ENCODE measurements around the gene ACTR3C. TPM values are rescaled to one million over a fixed set of nuclear protein-coding genes. Genes with fewer than 3 reads are reported as not detected.

Gene ACTR3C
- total and polyA plus RNA-seq, 10 of the 15 experiments (the other 5 are each of a cell fraction or from before 2014, with no cell fraction given), result 2.0 to 10.2 (median 6.3) TPM

DNA sequence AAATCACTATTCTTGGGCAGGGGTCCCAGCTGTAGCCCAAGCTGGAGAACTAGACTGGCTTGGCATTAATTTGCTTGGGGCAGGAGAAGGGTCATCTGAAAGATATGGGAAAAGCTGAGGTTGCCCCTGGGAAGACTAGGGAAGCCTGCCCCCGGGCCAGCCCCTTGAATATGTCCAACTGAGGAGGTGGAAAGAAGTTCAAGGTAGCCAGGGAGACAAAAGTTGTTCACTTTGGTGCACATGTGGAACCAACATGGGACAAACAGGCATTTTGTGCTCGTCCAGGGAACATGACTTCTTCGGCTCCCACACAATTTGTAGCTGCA lies 1.6 kb downstream of the ACTR3C start:
- H3K79me2 ChIP-seq (ENCODE audit: control insufficient read depth, insufficient read depth, low read length), result peaks cover 36% of the 10 kb centered on the region
- 0 out of 2 replicates have a peak, but pooled peaks have one; percentile 18 for TF ChIP-seq POLR2AphosphoS2 (IDR thresholded peaks at IDR 0.05; ENCODE audit: low read depth, low read length)
- no peak for TF ChIP-seq CEBPB (IDR thresholded peaks at IDR 0.05; ENCODE audit: borderline replicate concordance in 1 of 2, low read depth in 2 of 2, low read length in 2 of 2)
- ChIA-PET SMC1A (ENCODE audit: uncharacterized antibody, unreplicated experiment) (interaction anchor here (1.3 to 1.7 kb wide), 3 partner anchors 8 to 112 kb away, joined by 3 to 6 read pairs (median 6); no protein-coding TSS in a partner anchor), RAD21 (ENCODE audit: unreplicated experiment) (no interaction called here), POLR2A (interaction anchor here (1.4 to 2.6 kb wide), 4 partner anchors 45 to 112 kb away, joined by 8 to 9 read pairs (median 8); no protein-coding TSS in a partner anchor), CTCF (interaction anchor here (0.8 to 2.2 kb wide), 3 partner anchors 35 to 85 kb away, joined by 3 to 16 read pairs (median 9); a partner anchor contains a TSS)
- peak overlapping the region; percentile 99 for H3K9ac ChIP-seq (ENCODE audit: control insufficient read depth, insufficient read depth, low read length)
- FAIRE-seq, result no peak
- peak overlapping the region; percentile 78 for H3K4me3 ChIP-seq
- H3K27ac ChIP-seq (ENCODE audit: control insufficient read depth, insufficient read depth), result peak overlapping the region; percentile 99
- in situ Hi-C loops (cut with MboI), result no loop called here
- WGBS (ENCODE audit: insufficient coverage, insufficient replicate concordance, low lambda C conversion rate, missing lambda C conversion rate), result 94% methylated on average over 3 of the region's 3 CpGs
- no peaks in the 10 kb centered on the region for H4K20me1 ChIP-seq (ENCODE audit: control insufficient read depth, insufficient read depth)
- no TSS peak for BruUV-seq (replicated peaks)
- H3K4me2 ChIP-seq (ENCODE audit: control insufficient read depth, insufficient read depth), result peak overlapping the region; percentile 100
- H2AFZ ChIP-seq (ENCODE audit: control insufficient read depth, low read depth, low read length), result no peak overlapping the region
- H3K27me3 ChIP-seq (replicated peaks in 1 of 2; ENCODE audit: control insufficient read depth in 2 of 2, insufficient read depth in 2 of 2, low read length in 1 of 2), result no peaks in the 10 kb centered on the region
- H3K36me3 ChIP-seq (ENCODE audit: control insufficient read depth in 2 of 2, insufficient read depth in 2 of 2, low read length in 1 of 2), result peaks cover 0 to 7% of the 10 kb centered on the region in 2 experiments; a peak in 2 of 4 replicates
- no peak for DNase-seq (ENCODE audit: low read depth, low spot score)
- intact Hi-C loops (cut with micrococcal nuclease; ENCODE audit: unreplicated experiment), result loop anchor here (2.0 to 5.0 kb wide), 2 partner anchors 36 to 47 kb away; partner anchors contain the start of gene REPIN1
- ATAC-seq, result no peak
- no peaks in the 10 kb centered on the region for H3K9me3 ChIP-seq (replicated peaks; ENCODE audit: control insufficient read depth, insufficient read depth, low read length)
- peaks cover 13% of the 10 kb centered on the region; the same call in 1 of the 2 replicates for H3K4me1 ChIP-seq (ENCODE audit: control insufficient read depth, insufficient read depth, low read length)

DNA sequence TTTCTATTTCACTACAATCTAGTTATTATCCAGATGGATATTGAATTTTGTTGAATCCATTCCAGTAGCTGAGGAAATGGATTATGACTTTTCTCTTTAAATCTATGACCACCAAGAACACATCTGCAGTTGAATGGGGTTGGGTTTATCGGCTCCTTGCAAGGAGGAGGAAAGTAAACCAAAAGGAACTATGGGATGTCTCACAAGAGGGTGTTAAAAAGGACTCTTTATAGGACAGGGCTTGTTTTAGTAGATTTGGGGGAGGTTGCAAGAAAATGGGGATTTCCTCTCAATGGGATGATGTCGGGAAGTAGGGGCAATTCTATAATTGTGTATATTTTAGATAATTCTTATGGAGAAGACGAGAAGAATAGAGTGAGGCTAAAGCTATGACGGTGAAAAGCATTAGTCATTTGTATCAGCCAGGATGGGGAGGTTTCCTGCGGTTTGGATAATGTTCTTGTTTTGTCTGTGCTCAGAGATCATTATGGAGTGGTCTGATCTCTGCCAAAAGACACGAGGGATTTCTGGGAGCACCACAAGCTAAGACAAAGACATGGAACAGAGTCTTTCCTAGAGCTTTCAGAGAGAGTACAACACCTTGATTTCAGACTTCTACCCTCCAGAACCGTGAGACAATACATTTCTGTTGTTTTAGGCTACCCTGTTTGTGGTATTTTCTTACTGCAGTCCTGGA lies 5.4 kb downstream of the ACTR3C start:
- intact Hi-C loops (cut with micrococcal nuclease; ENCODE audit: unreplicated experiment), result no loop called here
- BruUV-seq (replicated peaks), result no TSS peak
- TF ChIP-seq, protein P1, sequence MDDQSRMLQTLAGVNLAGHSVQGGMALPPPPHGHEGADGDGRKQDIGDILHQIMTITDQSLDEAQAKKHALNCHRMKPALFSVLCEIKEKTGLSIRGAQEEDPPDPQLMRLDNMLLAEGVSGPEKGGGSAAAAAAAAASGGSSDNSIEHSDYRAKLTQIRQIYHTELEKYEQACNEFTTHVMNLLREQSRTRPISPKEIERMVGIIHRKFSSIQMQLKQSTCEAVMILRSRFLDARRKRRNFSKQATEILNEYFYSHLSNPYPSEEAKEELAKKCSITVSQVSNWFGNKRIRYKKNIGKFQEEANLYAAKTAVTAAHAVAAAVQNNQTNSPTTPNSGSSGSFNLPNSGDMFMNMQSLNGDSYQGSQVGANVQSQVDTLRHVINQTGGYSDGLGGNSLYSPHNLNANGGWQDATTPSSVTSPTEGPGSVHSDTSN (IDR thresholded peaks at IDR 0.05; ENCODE audit: insufficient replicate concordance, low read depth, low read length), result no peak
- no peak for TF ChIP-seq BRCA1 (IDR thresholded peaks at IDR 0.05; ENCODE audit: low read depth, low read length)
- TF ChIP-seq ESRRA (IDR thresholded peaks at IDR 0.05; ENCODE audit: low read length), result no peak
- TF ChIP-seq MYB (IDR thresholded peaks at IDR 0.05; ENCODE audit: borderline replicate concordance, low read depth, low read length), result no peak
- no peak for TF ChIP-seq EED (IDR thresholded peaks at IDR 0.05; ENCODE audit: low read depth)
- TF ChIP-seq GABPA (IDR thresholded peaks at IDR 0.05; ENCODE audit: low read depth), result no peak
- no peak for TF ChIP-seq POU2F2 (IDR thresholded peaks at IDR 0.05; ENCODE audit: borderline replicate concordance, low read depth, low read length)
- TF ChIP-seq, protein P2, sequence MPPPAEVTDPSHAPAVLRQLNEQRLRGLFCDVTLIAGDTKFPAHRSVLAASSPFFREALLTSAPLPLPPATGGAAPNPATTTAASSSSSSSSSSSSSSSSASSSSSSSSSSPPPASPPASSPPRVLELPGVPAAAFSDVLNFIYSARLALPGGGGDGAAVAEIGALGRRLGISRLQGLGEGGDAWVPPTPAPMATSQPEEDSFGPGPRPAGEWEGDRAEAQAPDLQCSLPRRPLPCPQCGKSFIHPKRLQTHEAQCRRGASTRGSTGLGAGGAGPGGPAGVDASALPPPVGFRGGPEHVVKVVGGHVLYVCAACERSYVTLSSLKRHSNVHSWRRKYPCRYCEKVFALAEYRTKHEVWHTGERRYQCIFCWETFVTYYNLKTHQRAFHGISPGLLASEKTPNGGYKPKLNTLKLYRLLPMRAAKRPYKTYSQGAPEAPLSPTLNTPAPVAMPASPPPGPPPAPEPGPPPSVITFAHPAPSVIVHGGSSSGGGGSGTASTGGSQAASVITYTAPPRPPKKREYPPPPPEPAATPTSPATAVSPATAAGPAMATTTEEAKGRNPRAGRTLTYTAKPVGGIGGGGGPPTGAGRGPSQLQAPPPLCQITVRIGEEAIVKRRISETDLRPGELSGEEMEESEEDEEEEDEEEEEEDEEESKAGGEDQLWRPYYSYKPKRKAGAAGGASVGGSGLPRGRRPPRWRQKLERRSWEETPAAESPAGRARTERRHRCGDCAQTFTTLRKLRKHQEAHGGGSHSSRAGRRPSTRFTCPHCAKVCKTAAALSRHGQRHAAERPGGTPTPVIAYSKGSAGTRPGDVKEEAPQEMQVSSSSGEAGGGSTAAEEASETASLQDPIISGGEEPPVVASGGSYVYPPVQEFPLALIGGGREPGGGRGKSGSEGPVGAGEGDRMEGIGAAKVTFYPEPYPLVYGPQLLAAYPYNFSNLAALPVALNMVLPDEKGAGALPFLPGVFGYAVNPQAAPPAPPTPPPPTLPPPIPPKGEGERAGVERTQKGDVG (CRISPR knock-in tag; IDR thresholded peaks at IDR 0.05), result no peak
- TF ChIP-seq ZNF274 (IDR thresholded peaks at IDR 0.05; ENCODE audit: insufficient read depth, insufficient read length), result no peak

More for the DNA sequence above, 5.4 kb downstream of the ACTR3C start:
- Histone ChIP-seq H3K36me3 (ENCODE audit: control insufficient read depth in 2 of 2, insufficient read depth in 2 of 2, low read length in 1 of 2) (no peaks in the 10 kb centered on the region), H3K79me2 (ENCODE audit: control insufficient read depth, insufficient read depth, low read length) (peaks cover 14% of the 10 kb centered on the region), H3K9ac (ENCODE audit: control insufficient read depth, insufficient read depth, low read length) (no peak overlapping the region), H3K27ac (ENCODE audit: control insufficient read depth, insufficient read depth) (no peak overlapping the region), H2AFZ (ENCODE audit: control insufficient read depth, low read depth, low read length) (no peak overlapping the region), H3K4me3 (no peak overlapping the region), H3K4me2 (ENCODE audit: control insufficient read depth, insufficient read depth) (no peak overlapping the region), H3K9me3 (replicated peaks; ENCODE audit: control insufficient read depth, insufficient read depth, low read length) (no peaks in the 10 kb centered on the region), H3K27me3 (replicated peaks in 1 of 2; ENCODE audit: control insufficient read depth in 2 of 2, insufficient read depth in 2 of 2, low read length in 1 of 2) (no peaks in the 10 kb centered on the region), H3K4me1 (ENCODE audit: control insufficient read depth, insufficient read depth, low read length) (peaks cover 10% of the 10 kb centered on the region; the same call in 1 of the 2 replicates), H4K20me1 (ENCODE audit: control insufficient read depth, insufficient read depth) (no peaks in the 10 kb centered on the region)
- no peak for FAIRE-seq
- ATAC-seq, result no peak
- CTCF ChIA-PET, result interaction anchor here (1.2 kb wide), 1 partner anchor 8 kb away, joined by 4 read pairs; no protein-coding TSS in a partner anchor
- RAD21 ChIA-PET (ENCODE audit: unreplicated experiment), result no interaction called here
- POLR2A ChIA-PET, result interaction anchor here (0.8 to 1.0 kb wide), 2 partner anchors 9 to 35 kb away, joined by 3 to 4 read pairs; no protein-coding TSS in a partner anchor
- DNase-seq (ENCODE audit: low read depth, low spot score), result no peak
- SMC1A ChIA-PET (ENCODE audit: uncharacterized antibody, unreplicated experiment), result no interaction called here
- in situ Hi-C loops (cut with MboI), result no loop called here
- WGBS (ENCODE audit: insufficient coverage, insufficient replicate concordance, low lambda C conversion rate, missing lambda C conversion rate), result 83% methylated on average over 7 of the region's 7 CpGs
